ENCODE results near the gene PGC.
A peak's percentile ranks its signal among the peaks of the same experiment; 100 is the strongest.

Gene PGC

DNA sequence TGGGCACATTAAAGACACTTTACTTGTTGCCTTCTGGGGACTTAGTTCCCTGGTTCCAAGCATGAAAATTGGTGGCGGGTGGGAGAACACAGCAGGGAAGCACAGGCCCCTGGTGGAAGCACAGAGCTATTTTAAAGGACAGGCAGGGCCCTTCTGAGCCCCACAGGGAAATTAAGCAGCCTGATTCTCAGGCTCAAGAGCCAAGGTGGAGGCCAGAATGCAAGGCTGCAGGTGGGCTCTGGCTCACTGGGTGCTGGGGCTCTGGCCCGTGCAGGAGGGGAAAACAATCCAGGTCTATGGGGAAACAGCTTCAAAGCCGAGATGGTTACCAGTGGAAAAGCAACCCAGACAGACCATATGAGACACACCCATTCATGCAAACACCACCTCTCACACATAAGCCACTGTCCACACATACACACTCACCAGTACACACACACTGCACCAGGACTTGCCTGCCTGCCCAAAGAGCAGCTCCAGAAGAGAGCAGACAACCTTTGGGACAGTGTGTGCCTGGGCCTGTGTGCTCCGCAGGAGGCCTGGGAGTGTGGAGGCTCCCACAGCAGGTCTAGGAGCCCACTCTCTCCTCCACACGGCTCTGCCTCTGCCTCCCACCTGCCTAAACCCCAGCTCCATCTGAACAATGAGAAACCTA, 42.4 kb downstream of the PGC start:
- Histone ChIP-seq H3K4me1 (peaks cover 0 to 42% (median 35%) of the 10 kb centered on the region in 4 donors), H3K36me3 (peaks cover 0 to 5% (median 0%) of the 10 kb centered on the region in 3 donors), H3K4me3 (no peak overlapping the region), H3K27me3 (no peaks in the 10 kb centered on the region), H3K27ac (peak overlapping the region; percentile 86 to 93), H3K9me3 (no peaks in the 10 kb centered on the region)
- TF ChIP-seq, protein P1, sequence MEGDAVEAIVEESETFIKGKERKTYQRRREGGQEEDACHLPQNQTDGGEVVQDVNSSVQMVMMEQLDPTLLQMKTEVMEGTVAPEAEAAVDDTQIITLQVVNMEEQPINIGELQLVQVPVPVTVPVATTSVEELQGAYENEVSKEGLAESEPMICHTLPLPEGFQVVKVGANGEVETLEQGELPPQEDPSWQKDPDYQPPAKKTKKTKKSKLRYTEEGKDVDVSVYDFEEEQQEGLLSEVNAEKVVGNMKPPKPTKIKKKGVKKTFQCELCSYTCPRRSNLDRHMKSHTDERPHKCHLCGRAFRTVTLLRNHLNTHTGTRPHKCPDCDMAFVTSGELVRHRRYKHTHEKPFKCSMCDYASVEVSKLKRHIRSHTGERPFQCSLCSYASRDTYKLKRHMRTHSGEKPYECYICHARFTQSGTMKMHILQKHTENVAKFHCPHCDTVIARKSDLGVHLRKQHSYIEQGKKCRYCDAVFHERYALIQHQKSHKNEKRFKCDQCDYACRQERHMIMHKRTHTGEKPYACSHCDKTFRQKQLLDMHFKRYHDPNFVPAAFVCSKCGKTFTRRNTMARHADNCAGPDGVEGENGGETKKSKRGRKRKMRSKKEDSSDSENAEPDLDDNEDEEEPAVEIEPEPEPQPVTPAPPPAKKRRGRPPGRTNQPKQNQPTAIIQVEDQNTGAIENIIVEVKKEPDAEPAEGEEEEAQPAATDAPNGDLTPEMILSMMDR (IDR thresholded peaks at IDR 0.05) = no peak
- intact Hi-C loops (cut with DNase I; ENCODE audit: low total_unique reads) = loop anchor here (10.0 kb wide), 1 partner anchor 80 kb away; the partner anchor contains the start of genes PRICKLE4 and TOMM6
- no peak for DNase-seq

DNA sequence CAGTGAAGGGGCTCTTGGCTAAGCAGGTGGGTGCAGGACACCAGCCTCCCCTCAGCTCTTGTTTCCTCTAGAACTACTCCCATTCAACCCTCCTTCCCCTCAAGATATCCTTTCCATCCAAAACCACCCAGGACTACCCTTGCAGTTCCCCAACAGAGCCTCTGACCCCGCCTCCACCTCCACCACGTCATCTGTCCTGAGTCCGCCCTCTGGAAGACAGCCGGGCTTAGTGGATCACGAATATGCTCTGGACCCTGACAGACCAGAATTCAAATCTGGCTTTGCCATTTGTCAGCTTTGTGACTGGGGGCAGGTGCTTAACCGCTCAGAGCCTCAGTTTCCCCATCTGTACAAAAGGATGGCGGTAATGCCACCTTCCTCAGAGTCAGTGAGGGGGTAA, 43.2 kb downstream of the PGC start:
- peaks cover 0 to 5% (median 0%) of the 10 kb centered on the region in 3 donors for H3K36me3 ChIP-seq

DNA sequence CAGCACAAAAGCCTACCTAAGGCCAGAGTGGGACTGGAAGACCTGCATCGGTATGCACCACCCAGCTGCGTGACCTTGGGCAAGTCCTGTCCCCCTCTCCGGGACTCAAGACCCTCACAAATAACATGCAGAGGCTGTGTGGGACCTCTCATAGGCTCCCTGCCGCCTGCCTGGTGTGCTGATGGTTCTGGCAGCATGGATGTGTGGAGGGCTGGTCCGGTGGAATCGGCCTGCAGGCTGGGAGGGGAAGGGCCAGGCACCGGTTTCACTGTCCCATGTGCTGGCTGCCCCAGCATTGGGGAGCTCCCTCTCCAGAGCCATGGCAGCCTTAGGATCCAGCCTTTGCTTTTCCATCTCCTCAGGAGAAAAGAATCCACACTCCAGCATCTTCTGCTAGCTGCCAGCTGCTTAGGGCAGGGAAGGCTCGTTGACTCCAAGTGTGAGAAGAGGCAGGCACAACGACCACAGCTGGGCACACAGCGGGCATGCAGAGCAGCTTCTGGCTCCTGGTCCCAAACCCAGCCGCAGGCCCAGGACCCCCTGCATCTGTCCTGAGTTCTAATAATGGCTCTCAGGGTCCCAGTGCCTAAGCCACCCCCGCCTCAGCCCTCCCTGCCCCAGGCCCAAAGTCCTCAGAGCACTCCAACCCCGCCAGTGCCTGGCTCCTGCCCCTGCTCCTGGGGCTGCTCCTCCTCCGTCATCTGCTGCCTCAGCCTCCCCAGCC, 44.3 kb downstream of the PGC start:
- TF ChIP-seq, protein P1 (IDR thresholded peaks at IDR 0.05) = no peak
- no peak overlapping the region for H3K4me3 ChIP-seq
- peaks cover 0 to 40% (median 31%) of the 10 kb centered on the region in 4 donors for H3K4me1 ChIP-seq
- H3K27ac ChIP-seq = no peak overlapping the region
- no peaks in the 10 kb centered on the region for H3K27me3 ChIP-seq
- peaks cover 0 to 5% (median 0%) of the 10 kb centered on the region in 3 donors for H3K36me3 ChIP-seq
- intact Hi-C loops (cut with DNase I; ENCODE audit: low total_unique reads) = loop anchor here (10.0 kb wide), 1 partner anchor 82 kb away; the partner anchor contains the start of genes PRICKLE4 and TOMM6
- DNase-seq = no peak
- no peaks in the 10 kb centered on the region for H3K9me3 ChIP-seq

More for the DNA sequence above, 43.2 kb downstream of the PGC start:
- intact Hi-C loops (cut with DNase I; ENCODE audit: low total_unique reads) = loop anchor here (10.0 kb wide), 1 partner anchor 81 kb away; the partner anchor contains the start of genes PRICKLE4 and TOMM6
- TF ChIP-seq, protein P1 (IDR thresholded peaks at IDR 0.05) = no peak
- no peak overlapping the region for H3K27ac ChIP-seq
- no peaks in the 10 kb centered on the region for H3K27me3 ChIP-seq
- peaks cover 0 to 42% (median 35%) of the 10 kb centered on the region in 4 donors for H3K4me1 ChIP-seq
- H3K9me3 ChIP-seq = no peaks in the 10 kb centered on the region
- no peak for DNase-seq
- H3K4me3 ChIP-seq = no peak overlapping the region

DNA sequence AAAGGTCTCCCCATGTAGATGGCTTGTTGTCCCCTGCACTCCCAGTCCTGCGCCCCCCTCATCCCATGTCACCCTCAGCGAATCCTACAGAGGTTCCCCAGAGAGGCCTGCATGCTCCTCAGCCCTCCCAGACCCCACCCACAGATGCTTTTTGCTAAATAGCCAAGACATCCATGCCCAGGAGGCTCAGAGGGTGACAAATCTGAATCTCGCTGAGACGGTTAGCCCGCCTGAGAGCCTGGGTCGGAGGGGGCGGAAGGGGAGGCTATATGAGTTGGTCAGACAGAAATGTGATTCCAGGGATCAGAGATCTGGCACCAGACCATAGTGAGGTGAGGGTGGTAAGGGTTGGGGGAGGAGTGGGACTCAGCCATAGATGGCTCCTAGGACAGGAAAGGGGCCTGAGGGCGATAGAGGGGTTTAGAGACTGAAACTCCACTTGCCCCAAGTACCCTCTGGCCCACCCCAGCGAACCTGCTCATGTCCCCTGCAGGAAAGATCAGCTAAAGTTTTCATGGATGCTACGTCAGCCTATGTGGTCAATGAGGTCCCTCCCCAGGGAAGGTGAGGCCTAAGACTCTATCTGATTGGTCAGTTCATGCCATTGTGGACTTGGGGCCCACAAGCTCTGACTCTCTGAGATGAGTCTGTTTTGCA, 45.0 kb downstream of the PGC start:
- H3K4me1 ChIP-seq = peaks cover 0 to 33% (median 27%) of the 10 kb centered on the region in 4 donors
- intact Hi-C loops (cut with DNase I; ENCODE audit: low total_unique reads) = loop anchor here (10.0 kb wide), 1 partner anchor 83 kb away; the partner anchor contains the start of genes PRICKLE4 and TOMM6

More for the DNA sequence above, 45.0 kb downstream of the PGC start:
- DNase-seq = no peak
- no peaks in the 10 kb centered on the region for H3K9me3 ChIP-seq
- no peak overlapping the region for H3K4me3 ChIP-seq
- peaks cover 0 to 5% (median 0%) of the 10 kb centered on the region in 3 donors for H3K36me3 ChIP-seq
- no peak overlapping the region for H3K27ac ChIP-seq
- H3K27me3 ChIP-seq = no peaks in the 10 kb centered on the region
- TF ChIP-seq, protein P1 (IDR thresholded peaks at IDR 0.05) = no peak
